SKM-1 (cell line): ENCODE measurements around the gene ABL1.
"Not testable (repeated sequence)": the region's sequence is repeated elsewhere in the genome, so short reads cannot be mapped to it uniquely, and the experiment has no call there.

Experiments
- DNase-seq: peaks from one replicate; lab custom pipeline; 2025; ENCODE audit not compliant: unreplicated experiment; lab: John Stamatoyannopoulos, UW

The ABL1 gene

DNA sequence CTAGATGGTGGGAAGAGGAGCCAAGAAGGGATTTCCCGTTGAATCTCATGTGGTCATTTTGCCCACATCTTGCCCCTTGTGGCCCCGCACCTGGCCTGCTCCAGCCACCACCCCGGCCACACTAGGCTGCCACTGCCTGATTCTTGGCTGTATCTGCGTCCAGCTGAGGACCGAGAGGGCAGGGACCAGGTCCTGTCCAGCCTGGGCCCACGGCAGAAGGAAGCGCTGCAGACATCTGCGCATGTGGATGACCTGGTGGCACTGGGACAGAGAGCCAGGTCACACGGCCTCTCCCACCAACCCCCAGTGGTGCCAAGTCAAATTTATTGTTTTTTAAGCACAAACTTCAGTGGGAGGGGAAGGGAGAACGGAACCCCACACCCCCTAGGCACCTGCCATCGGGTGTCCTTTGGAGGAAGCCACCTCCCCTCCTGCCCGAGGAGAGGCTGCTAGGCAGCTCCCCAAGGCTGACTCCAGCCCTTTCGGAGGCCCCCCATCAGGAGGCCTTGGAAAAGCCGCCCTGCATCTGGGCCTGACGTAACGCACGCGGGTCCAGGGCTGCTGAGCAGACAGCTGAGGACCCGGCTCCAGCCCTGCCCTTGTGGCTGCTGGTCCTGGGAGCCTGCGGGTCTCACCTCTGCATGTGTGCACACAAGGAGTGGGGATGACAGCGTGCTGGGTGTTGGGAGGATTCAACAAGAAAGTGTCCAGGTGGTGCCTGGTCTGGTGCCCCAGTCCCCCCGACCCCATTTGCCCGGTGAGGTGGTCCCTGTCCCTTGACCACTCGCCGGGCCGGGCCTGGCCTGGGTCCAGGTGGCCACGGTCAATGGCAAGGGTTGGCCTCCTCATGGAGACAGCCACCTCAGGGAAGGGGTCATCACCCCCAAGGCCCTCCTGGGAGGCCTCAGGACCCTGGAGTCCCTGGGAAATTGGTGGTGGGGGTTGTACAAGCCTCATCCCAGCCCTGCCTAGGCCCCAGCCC, 67.4 kb downstream of the ABL1 start:
- DNase-seq, result no peak

DNA sequence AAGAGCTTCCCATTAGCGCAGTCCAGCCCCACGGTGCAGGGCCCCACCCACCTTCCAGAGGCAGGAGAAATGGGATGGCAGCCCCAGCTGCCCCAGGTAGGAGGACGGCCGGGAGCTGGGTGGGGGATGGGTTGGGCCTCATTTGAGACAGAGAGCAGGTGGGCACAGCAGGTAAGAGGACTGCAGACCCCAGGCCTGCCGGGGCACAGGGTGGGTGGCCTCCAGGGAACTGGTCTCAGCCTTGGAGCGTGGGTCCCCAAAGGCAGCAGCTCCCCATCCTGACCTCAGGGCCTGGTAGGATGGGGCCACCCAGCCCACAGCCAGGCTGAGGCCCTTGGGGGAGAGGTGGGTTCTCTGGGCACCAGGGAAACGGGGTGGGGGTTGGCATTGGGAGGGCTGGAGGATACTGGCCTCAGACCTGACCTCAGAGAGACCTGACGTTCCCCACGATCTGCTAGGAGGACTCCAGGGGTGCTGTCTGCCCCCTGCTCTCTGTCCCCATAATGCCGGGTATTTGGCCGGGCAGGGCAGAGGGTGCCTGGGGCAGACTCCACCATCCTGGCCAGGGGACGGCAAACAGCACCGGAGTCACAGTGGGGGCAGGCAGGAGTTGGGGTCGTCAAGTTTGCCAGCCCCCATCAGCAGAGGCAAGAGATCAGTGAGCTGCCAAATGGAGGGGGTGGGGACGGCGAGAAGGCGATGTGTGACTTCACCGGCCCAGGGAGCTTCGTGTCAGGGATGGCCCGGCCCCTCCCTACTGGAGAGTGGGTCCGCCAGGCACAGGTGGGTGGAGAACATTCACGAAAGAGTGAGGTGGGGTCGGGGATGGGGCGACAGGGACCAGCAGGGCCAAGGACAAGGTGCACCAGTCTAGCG, 68.4 kb downstream of the ABL1 start:
- no peak for DNase-seq

DNA sequence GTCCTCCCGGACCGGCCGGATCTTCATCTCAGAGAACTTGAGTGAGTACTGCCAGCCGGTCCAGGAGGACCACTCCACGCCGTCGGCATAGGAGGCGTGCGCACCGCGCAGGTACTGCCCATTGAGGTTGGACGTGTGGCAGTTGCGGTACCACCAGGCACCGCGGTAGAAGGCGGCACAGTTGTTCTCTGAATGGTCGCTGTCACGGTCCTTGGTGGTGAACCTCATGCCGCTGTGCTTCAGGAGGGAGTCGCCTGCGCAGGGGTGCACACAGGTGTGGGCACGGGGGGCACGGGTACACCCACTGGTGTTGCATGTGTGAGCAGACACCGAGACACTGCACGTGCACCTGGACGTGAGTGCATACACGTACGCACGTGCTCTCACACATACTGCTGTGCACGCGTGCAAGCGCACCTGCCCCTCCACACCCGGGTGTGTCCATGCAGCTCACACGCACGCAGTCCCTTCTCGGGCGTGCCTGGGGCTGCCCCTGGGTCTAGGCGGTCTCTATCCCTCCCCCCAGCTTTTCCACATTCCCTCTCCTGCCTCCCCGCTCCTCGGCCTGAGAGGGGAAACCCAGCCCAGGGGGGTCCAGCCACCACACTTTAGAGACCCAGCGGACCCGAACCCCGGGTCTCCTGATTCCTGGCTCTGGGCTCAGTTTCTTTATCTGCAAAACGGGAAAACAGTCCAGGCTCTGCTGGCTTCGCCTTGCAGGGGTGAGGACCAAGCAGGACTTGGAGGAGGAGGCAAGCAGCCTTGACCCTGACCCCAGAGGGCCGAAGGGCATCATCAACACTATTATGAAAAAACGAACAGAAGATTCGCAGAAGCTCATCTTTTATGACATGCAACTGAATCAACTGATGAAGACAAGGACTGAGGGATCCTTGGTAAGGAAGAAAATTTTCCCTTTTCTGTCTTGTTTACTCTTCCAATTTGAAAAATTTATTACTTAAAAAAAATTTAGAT, 69.3 kb downstream of the ABL1 start:
- no peak for DNase-seq

DNA sequence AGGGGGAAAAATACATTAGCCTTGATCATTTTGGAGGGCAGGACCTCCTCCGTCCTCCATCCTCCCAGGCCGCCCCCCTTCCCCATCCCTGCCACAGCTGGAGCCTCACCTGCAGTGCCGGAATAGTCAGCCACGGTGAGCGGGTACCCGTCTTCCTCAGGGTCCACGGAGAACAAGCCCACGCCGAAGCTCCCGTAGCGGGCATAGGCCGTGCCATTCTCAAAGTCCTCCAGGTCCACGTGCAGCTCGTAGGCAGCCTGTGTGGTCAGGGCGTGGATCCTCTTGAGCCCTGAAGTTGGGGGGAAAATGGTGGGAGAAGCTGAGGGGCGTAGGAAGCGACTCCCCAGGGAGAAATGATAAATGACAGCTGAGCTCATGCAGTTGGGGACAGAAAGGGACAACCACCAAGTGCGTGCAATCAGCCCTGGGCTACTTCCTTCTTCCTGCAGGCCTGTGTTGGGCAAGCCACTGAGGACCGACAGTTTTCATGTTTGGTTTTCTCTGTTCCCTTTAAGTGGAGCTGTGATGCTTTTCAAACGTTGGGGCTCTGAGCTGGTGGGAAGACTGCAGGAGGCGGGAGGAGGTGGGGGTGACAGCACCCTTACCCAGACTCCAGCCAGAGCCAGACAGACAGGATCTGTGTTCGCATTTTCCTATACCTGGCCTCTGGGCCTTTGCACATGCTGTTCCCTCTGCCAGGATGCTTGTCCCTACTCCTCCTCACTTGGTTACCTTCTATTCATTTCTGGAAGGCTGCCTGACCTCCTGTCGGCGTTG, 70.3 kb downstream of the ABL1 start:
- DNase-seq, result peak; percentile 29

DNA sequence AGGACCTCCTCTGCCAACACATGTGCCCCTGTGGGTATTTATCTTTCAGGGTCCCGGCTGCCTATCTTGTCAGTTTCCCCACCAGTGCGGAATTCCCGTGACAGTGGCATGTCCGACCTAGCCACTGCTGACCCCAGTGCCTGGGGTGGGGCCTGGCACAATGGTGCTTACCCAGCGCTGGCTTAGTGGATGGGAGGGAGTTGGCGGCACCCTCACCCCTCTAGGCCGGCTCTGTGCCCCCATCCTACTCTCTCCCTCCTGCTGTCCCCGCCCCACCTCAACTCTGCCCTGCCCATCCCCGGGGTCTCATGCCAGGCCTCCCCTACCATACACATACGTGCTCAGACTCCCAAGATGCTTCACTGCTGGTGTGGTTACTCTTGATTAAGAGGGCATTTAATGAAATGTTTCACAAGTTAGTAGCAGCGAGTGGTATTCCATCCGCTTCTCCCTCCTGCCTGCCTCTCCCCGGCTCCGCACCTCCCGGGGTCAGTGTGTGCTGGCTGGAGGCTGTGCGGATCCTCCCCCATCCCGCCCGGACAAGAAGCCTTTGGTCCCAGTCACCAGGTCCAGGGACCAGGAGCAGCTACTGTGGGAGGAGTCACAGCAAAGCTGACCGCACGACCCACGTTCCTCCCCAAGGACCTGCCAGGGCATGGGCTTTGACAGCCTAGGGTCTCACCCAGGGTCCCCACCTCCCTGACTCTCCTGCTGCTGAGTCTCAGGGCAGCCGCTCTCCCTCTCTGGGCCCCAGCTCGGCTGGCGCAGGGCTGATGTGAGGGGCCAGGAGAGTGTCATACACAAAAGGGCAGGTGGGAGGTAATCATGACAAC, 71.1 kb downstream of the ABL1 start:
- DNase-seq, result no peak

DNA sequence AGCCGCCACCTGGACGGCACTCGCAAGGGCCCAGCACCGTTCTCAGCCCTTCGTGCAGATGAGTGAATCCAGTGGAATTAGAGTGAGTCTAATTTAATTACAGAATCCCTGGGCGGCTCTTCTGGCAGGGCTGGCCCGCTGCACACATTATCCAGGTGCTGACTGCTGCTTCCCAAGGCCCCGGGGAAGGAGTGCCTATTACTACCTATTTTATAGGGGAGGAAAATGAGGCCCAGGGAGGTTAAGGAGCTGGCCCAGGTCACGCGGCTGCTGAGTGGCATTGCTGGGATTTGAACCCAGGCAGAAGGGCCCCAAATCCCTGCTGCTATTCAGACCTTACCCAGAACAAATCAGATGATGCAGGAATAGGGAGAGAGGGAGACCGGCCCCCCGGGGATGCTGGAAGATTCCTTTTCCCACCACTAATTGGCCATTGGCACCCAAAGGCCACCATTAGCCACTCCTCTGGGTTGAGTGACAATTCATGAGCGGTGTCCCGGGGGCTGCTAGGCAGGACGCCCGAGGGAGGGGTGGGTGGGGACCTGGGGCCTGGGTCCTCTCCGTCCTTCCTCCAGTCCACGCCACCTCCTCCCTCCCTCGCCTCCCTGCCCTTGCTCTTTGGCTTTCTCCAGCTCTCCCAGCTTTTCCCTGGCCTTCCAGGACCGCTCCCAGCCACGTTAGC, 71.8 kb downstream of the ABL1 start:
- no peak for DNase-seq

DNA sequence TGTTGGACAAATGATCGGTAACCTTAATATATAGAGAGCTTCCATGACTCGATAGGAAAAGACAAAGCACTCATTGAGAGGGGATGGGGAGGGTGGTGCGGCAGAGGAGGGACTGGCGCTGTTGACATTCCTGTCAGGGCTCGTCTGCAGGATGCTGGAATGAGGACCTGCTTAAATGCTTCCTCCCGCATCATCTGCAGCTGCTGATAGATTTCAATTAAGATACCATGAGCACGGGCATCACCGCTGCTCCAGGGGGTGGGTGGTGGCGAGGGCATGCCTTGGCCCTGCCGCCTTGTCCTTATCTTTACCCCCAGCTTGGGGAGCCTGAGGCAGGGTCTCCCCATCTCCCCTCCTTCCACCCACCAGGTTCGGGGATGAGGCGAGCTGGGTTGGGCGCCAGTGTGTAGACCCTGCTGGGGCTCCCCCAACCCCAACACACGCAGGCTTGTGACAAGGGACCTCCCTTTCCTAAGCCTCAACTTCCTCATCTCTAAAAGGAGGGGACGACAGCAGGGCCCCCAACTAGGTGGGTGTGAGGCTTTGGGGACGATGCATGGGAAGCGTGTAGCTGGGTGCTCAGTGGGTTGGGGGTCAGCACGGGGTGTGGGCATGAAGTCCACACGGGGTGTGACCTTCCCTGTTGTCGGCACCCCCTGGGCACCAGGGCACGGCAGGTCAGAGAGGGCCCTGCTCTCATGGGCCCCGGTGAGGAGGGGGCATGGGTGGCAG, 73.3 kb downstream of the ABL1 start:
- no peak for DNase-seq

DNA sequence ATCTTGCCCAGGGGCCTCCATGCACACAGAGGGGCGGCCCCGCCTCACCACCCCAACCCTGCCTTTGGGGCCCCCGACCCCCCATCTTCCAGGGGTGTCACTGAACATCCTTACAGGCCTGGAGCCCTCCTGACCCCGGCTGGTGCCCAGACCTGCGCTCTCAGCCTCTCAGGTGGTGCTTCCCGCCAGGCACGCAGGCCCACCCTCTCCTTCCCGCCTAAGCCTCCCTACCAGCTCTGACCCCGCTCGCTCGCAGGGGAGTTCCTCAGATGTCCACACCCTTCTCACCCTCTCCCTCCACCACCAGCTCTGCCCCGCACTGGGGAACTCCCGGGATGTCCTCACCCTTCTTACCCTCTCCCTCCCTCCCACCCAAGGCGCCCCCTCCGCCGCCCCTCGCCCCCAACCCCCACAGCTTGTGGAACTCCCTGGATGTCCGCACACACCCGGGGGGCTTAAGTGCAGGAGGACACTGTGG, 73.9 kb downstream of the ABL1 start:
- no peak for DNase-seq

DNA sequence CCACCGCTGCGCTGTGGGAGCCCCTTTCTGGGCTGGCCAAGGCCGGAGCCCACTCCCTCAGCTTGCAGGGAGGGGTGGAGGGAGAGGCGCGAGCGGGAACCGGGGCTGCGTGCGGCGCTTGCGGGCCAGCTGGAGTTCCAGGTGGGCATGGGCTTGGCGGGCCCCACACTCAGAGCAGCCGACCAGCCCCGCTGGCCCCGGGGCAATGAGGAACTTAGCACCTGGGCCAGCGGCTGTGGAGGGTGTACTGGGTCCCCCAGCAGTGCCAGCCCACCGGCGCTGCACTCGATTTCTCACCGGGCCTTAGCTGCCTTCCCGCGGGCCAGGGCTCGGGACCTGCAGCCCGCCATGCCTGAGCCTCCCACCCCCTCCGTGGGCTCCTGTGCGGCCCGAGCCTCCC, 75.0 kb downstream of the ABL1 start:
- not testable (repeated sequence) for DNase-seq

DNA sequence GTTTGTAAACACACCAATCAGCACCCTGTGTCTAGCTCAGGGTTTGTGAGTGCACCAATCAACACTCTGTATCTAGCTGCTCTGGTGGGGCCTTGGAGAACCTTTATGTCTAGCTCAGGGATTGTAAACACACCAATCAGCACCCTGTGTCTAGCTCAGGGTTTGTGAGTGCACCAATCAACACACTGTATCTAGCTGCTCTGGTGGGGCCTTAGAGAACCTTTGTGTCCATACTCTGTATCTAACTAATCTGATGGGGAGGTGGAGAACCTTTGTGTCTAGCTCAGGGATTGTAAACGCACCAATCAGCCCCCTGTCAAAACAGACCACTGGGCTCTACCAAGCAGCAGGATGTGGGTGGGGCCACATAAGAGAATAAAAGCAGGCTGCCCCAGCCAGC, 75.6 kb downstream of the ABL1 start:
- DNase-seq, result not testable (repeated sequence)

DNA sequence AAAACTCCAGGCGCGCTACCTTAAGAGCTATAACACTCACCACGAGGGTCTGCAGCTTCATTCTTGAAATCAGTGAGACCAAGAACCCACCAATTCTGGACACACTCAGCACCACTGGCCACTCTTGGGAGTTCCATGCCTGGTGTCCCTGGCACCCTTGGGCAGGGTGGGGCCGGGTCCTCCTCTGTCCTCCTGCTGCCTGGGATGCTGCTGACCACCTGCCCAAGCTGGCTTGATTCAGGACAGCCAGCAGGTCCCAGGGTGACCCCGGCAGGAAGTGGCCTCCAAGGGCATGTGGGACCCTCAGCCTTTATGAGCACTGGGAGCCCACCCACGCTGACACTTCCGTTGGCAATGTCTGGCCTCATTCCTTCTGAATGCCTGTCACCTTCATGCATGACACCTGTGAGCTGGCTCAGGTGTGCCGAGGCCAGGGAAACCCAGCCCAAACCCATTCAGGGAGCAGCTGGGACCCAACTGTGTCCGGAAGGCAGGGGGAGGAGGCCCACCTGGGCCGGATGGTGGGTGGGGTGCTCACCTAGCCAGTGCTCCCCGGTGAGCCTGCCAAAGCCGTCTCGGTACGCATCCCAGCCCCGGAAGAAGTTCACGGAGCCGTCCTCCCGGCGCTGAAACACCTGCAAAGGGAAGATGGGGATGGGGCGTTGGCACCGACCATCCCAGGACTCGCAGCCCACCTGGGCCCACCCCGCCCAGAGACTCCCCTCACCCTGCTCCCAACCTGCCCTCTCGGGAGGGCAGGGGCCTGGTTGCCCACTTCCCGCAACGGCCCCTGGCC, 76.4 kb downstream of the ABL1 start:
- DNase-seq, result no peak

DNA sequence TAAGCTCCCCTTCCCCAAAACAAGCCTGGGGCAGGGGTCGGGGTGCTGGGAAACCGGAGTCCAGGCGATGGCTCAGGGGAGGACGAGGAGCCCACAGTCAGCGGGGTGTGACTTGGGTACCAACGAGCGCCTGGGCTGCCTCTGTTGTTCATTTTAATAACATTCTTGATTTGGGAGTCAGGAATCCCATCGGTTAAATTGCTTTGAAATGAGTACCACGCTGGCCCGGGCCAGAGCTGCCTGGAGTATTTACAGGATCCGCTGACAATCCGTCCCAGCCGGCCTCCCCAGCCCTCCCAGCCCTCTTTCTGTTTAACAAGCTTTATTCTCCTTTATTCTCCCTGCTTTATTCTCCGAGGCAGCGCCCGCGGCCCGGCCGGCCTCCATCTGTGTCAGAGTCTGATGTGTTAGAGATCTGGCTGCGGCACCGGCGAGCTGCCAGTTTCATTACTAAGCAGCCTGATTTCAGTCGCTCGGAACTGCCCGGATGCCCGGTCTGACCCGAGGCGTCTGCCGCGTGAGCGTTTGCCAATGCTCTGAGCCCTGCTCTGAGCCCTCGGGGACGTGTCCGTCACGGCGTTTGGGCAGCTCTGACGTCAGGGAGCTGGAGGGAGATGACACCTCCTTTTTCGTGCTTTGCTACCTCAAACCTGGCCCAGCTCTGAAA, 78.0 kb downstream of the ABL1 start:
- DNase-seq, result no peak

DNA sequence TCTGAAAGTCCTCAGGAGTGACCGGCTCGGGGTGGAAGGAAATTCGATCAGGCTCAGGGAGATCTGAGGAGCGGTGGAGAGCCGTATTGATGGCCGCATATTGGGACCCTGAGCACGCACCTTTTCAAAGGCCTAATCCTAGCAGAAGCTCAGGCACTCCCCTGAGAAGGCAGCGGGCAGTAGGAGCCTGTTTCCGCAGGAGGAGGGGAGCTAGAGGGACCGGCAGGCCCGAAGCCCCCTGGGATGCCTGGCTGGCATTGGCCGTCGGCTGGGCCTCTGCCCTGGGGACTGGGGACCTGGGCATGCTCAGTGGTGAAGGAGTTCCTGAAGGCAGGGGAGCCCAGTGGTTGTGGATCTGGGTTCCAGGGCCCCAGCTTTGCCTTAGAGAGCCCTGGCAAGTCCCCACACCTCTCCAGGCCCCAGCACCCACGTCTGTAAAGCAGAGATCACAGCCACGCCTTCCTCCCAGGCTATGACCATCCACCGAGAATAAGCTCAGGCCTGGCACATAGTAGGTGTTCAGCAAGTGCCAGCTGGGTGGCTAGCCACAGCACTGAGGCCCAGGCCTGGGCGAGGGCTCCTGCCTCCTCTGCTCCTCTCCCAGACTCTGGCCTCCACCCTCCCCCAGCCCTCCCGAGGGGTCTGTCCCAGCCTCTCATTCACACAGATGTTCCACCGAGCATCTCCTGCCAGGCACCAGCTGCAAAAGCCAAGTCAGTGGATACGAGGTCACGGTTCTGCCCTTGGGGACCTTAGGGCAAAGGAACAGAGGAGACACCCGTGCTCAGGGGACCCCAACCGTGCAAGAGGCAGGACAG, 78.8 kb downstream of the ABL1 start:
- no peak for DNase-seq

DNA sequence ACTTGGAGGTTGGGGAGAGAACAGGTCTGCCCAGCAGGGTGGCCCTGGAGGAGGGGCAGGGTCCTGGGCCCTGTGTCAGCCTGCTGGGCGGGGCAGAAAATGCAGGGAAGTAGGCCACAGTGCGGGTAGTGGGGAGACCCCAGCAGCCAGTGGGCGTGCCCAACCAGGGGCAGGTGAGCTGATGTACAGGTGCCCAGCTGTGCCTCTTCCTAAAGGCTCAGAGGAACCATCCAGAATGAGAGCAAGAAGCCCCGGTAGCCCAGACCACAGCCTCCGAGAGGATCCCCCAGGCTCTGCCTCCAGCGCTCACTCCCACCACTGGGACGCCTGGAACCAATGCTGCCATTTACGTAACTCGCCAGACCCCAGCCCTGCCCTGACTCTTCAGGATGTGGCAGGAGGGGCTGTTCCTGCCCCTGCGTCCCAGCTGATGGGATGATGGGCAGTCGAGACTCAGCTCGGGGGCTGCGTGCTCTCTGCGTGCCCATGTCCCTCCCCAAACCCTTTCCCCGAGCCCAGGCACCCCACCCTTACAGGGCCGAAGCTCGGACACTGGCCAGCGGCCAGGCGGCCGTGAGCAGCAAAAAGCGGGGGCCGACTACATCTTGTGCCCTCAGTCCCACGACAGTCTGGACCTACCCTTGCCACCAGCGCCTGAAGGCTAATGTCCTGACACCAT, 79.5 kb downstream of the ABL1 start:
- DNase-seq, result no peak

DNA sequence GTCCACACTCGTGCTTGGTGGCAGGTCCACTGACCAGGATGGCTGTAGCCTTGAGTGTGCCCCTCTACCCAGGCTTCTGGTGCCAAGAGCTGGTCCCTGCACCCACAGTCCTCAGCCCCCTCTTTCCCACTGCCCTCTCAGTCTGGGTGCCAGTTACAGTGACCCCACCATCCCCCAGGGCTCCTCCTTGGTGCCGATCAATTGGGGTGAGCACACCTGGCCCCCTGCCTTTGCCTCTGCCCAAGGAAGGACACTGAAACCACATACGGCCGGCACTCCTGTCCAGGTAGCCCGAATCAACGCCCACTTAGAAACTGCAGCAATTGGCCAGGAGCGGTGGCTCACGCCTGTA, 80.0 kb downstream of the ABL1 start:
- DNase-seq, result no peak
